Stimulated activated CD4-positive, alpha-beta T cell treated with anti-CD3 and anti-CD28 coated beads, Interleukin-1b, Interleukin-23, amount 100 ng/mL, for 24 hours (primary cell): ENCODE results near the gene NR2C2.
A peak's percentile ranks its signal among the peaks of the same experiment; 100 is the strongest.

Experiments
- DNase-seq, 4 experiments: peaks; one replicate each; pipeline ENCODE4 v3.0.0-alpha.2; 2020; ENCODE audit warnings: low read depth in 4 of 4, low spot score in 1 of 4

NR2C2 gene

GRCh38 chr3:14921034-14921616 is 26.3 kb upstream of the NR2C2 start:
- DNase-seq, result peak; percentile 53 to 70 (median 66)

- DNase-seq, result no peak
Measured at GRCh38 chr3:14921811-14922705, 25.3 kb upstream of the NR2C2 start.

- DNase-seq, result no peak
Measured at GRCh38 chr3:14922863-14923262, 24.5 kb upstream of the NR2C2 start.

- DNase-seq, result no peak
Measured at GRCh38 chr3:14923476-14923875, 23.9 kb upstream of the NR2C2 start.

- DNase-seq, result no peak
Measured at GRCh38 chr3:14925729-14926591, 21.4 kb upstream of the NR2C2 start.

GRCh38 chr3:14926592-14926991 is 20.8 kb upstream of the NR2C2 start:
- no peak for DNase-seq

GRCh38 chr3:14927308-14927707 is 20.1 kb upstream of the NR2C2 start:
- no peak for DNase-seq

- DNase-seq, result no peak
Measured at GRCh38 chr3:14929310-14930074, 17.9 kb upstream of the NR2C2 start.

- DNase-seq, result no peak
Measured at GRCh38 chr3:14933820-14934425, 13.5 kb upstream of the NR2C2 start.

- DNase-seq, result no peak
Measured at GRCh38 chr3:14935592-14936345, 11.6 kb upstream of the NR2C2 start.

GRCh38 chr3:14938954-14939353 is 8.4 kb upstream of the NR2C2 start:
- DNase-seq, result no peak

GRCh38 chr3:14941871-14942270 is 5.5 kb upstream of the NR2C2 start:
- DNase-seq, result no peak

- DNase-seq, result no peak
Measured at GRCh38 chr3:14943042-14943441, 4.3 kb upstream of the NR2C2 start.

- DNase-seq, result no peak
Measured at GRCh38 chr3:14946236-14946635, 1.1 kb upstream of the NR2C2 start.

- no peak for DNase-seq
Measured at GRCh38 chr3:14946739-14947099, 664 bp upstream of the NR2C2 start.

GRCh38 chr3:14947886-14948608 is 664 bp downstream of the NR2C2 start:
- DNase-seq, result peak; percentile 83 to 93 (median 90)

- DNase-seq, result peak in 1 of 4 experiments; percentile 1
Measured at GRCh38 chr3:14948609-14949038, 1.2 kb downstream of the NR2C2 start.

GRCh38 chr3:14949126-14949525 is 1.7 kb downstream of the NR2C2 start:
- no peak for DNase-seq

GRCh38 chr3:14950274-14950673 is 2.9 kb downstream of the NR2C2 start:
- DNase-seq, result no peak
